Endodermal cell (in vitro differentiated cells): ENCODE measurements around the gene MCEE. TPM values are rescaled to one million over a fixed set of nuclear protein-coding genes. Genes with fewer than 3 reads are reported as not detected.
"Not testable (repeated sequence)": the region's sequence is repeated elsewhere in the genome, so short reads cannot be mapped to it uniquely, and the experiment has no call there.

ENCODE experiments used
- DNase-seq: peaks from one replicate; pipeline ENCODE4 v3.0.0-alpha.2; 2017
- H3K27ac ChIP-seq: 2 replicates; pipeline ENCODE4 v1.5.1; 2013; ENCODE audit warnings: mild to moderate bottlenecking, low read depth, low read length, moderate library complexity
- H3K27me3 ChIP-seq: 2 replicates; pipeline ENCODE4 v1.6.1; 2013; ENCODE audit warnings: mild to moderate bottlenecking, low read length, moderate library complexity; ENCODE audit not compliant: insufficient read depth, control insufficient read depth, poor library complexity, severe bottlenecking
- H3K36me3 ChIP-seq: 2 replicates; pipeline ENCODE4 v1.7.0; 2013; ENCODE audit warnings: mild to moderate bottlenecking, low read length, moderate library complexity; ENCODE audit not compliant: control insufficient read depth, insufficient read depth
- H3K4me1 ChIP-seq: one replicate; pipeline ENCODE4 v1.7.0; 2013; ENCODE audit warnings: low read length; ENCODE audit not compliant: control insufficient read depth, insufficient read depth
- H3K4me3 ChIP-seq: 2 replicates; pipeline ENCODE4 v1.5.1; 2013; ENCODE audit warnings: mild to moderate bottlenecking, low read length, moderate library complexity
- H3K9ac ChIP-seq: 2 replicates; pipeline ENCODE4 v1.6.1; 2013; ENCODE audit warnings: mild to moderate bottlenecking, low read length, moderate library complexity; ENCODE audit not compliant: poor library complexity, severe bottlenecking; ENCODE audit errors: extremely low read depth
- H3K9me3 ChIP-seq: 2 replicates; pipeline ENCODE4 v1.6.1; 2013; ENCODE audit warnings: mild to moderate bottlenecking, low read length, moderate library complexity; ENCODE audit not compliant: control insufficient read depth
- H3K27ac Mint-ChIP-seq: 2 replicates; pipeline ENCODE4 v1.8.0; 2020; ENCODE audit warnings: mixed read lengths
- H3K27me3 Mint-ChIP-seq: 2 replicates; pipeline ENCODE4 v1.8.0; 2021; ENCODE audit warnings: mild to moderate bottlenecking, mixed read lengths; ENCODE audit not compliant: insufficient read depth
- H3K36me3 Mint-ChIP-seq: 2 replicates; pipeline ENCODE4 v1.8.0; 2020; ENCODE audit warnings: low read depth, mixed read lengths
- H3K4me1 Mint-ChIP-seq: 2 replicates; pipeline ENCODE4 v1.8.0; 2020; ENCODE audit warnings: mixed read lengths
- H3K4me3 Mint-ChIP-seq: 2 replicates; pipeline ENCODE4 v1.8.0; 2020; ENCODE audit warnings: mild to moderate bottlenecking, moderate library complexity, mixed read lengths
- H3K9me3 Mint-ChIP-seq: 2 replicates; pipeline ENCODE4 v1.8.0; 2020; ENCODE audit warnings: mild to moderate bottlenecking, mixed read lengths
- WGBS, 2 experiments: methylation state at CpG; one replicate each; pipeline versions ENCODE4 v1.1.5 to v1.1.7; 2013; ENCODE audit warnings: missing lambda C conversion rate in 2 of 2, mixed read lengths in 1 of 2; ENCODE audit not compliant: insufficient coverage in 1 of 2, insufficient read length in 1 of 2; 5-methylcytosine and 5-hydroxymethylcytosine counted together
- total RNA-seq, 2 donors: library from RNA; stranded (reverse); fragmentation: NEBNext Ultra II Directional in 1 of 2; extraction: Animal tissue kit (Norgen Biotek cat#: 25700) in 1 of 2; gene quantifications; 2 replicates in 1 of 2; 3 replicates in 1 of 2; pipeline ENCODE4 v1.2.1, GENCODE V29; 2021

The MCEE gene
- total RNA-seq, 2 donors from 2014 or later: 10.9 to 17.6 TPM

DNA sequence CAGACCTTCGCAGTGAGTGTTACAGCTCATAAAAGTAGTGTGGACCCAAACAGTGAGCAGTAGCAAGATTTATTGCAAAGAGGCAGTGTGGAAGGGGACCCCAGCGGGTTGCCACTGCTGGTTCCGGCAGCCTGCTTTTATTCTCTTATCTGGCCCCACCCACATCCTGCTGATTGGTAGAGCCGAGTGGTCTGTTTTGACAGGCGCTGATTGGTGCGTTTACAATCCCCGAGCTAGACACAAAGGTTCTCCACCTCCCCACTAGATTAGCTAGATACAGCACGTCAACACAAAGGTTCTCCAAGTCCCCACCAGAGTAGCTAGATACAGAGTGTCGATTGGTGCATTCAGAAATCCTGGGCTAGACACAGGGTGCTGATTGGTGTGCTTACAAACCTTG, 38.2 kb downstream of the MCEE start:
- not testable (repeated sequence) for H3K4me3 ChIP-seq, DNase-seq, H3K27ac Mint-ChIP-seq, H3K27ac ChIP-seq, H3K4me1 ChIP-seq, H3K4me3 Mint-ChIP-seq, H3K36me3 ChIP-seq, H3K27me3 Mint-ChIP-seq, H3K27me3 ChIP-seq, H3K9ac ChIP-seq
- peaks cover 22% of the 10 kb centered on the region for H3K9me3 Mint-ChIP-seq
- peaks cover 17% of the 10 kb centered on the region for H3K36me3 Mint-ChIP-seq
- H3K9me3 ChIP-seq: peaks cover 14% of the 10 kb centered on the region
- H3K4me1 Mint-ChIP-seq: peaks cover 37% of the 10 kb centered on the region
- whole genome bisulfite sequencing, 2 experiments: 90 to 95% methylated on average over 4 to 9 of the region's 9 CpGs

GRCh38 chr2:71089475-71089874, 40.6 kb downstream of the MCEE start:
- peaks cover 14% of the 10 kb centered on the region for H3K9me3 ChIP-seq
- not testable (repeated sequence) for DNase-seq, H3K4me1 ChIP-seq, H3K4me3 ChIP-seq, H3K27me3 ChIP-seq, H3K27me3 Mint-ChIP-seq, H3K9ac ChIP-seq, H3K36me3 ChIP-seq, H3K27ac ChIP-seq
- Mint-ChIP-seq H3K9me3 (peaks cover 22% of the 10 kb centered on the region), H3K27ac (peak overlapping the region; percentile 88), H3K4me3 (peak overlapping the region; percentile 67), H3K36me3 (peaks cover 17% of the 10 kb centered on the region), H3K4me1 (peaks cover 56% of the 10 kb centered on the region)
- 89% methylated on average over 7 to 14 of the region's 14 CpGs for WGBS, 2 experiments

DNA sequence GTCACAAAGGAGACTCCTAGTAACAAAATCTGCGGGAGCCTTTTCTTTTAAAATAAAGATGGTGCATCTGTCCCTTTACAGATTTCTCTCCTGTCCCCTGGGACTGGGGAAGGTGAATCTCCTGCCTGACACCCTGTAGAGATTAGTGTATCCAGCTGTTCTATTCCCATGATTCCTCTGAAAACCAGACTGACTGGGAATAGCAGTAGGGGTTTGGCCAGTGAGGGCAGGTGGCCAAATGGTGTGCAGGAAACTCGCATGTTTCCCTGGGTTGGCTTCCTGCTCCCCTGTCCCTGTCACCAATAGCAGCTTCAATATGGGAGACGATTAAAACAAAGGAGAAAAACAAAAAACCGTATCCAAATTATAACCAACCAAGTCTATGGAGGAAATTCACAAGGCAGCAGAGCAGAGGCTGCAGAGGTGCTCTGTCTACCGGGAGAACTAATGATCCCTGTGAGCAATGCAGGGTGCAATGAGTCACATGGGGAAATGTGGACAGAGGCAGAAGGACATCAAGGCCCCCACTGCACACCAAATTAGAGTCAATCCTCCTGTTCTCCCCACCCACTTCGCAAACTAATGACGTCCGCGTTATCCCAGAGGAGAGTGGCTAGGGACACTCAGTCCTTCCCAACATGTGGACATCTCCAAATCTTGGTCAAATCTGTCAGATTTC, 44.6 kb downstream of the MCEE start:
- WGBS, 2 experiments: 67 to 70% methylated on average over 2 to 8 of the region's 9 CpGs
- not testable (repeated sequence) for H3K27me3 Mint-ChIP-seq, H3K4me1 ChIP-seq, H3K36me3 Mint-ChIP-seq, H3K36me3 ChIP-seq, H3K9me3 Mint-ChIP-seq, H3K27me3 ChIP-seq, H3K9ac ChIP-seq, H3K4me3 ChIP-seq, H3K27ac ChIP-seq, H3K9me3 ChIP-seq
- DNase-seq: peak; percentile 63
- Mint-ChIP-seq H3K27ac (peak overlapping the region; percentile 45), H3K4me3 (peak overlapping the region; percentile 35), H3K4me1 (peaks cover 61% of the 10 kb centered on the region)

- H3K36me3 ChIP-seq, H3K27ac ChIP-seq, H3K36me3 Mint-ChIP-seq, H3K27me3 Mint-ChIP-seq, H3K27ac Mint-ChIP-seq, H3K4me3 ChIP-seq, H3K27me3 ChIP-seq, H3K9me3 ChIP-seq, H3K4me3 Mint-ChIP-seq, DNase-seq, H3K4me1 ChIP-seq, H3K9me3 Mint-ChIP-seq, H3K9ac ChIP-seq: not testable (repeated sequence)
- WGBS, 2 experiments: 94 to 98% methylated on average over 9 to 10 of the region's 13 CpGs
- H3K4me1 Mint-ChIP-seq: peaks cover 46% of the 10 kb centered on the region
Measured at GRCh38 chr2:71083752-71084312, 46.2 kb downstream of the MCEE start.

GRCh38 chr2:71083297-71083696, 46.7 kb downstream of the MCEE start:
- H3K36me3 Mint-ChIP-seq: peaks cover 13% of the 10 kb centered on the region
- not testable (repeated sequence) for H3K9me3 Mint-ChIP-seq, H3K27me3 Mint-ChIP-seq

More at GRCh38 chr2:71083297-71083696, 46.7 kb downstream of the MCEE start:
- not testable (repeated sequence) for H3K27ac ChIP-seq, H3K4me3 Mint-ChIP-seq, H3K27ac Mint-ChIP-seq, H3K27me3 ChIP-seq, H3K4me3 ChIP-seq, H3K4me1 ChIP-seq, H3K9me3 ChIP-seq, DNase-seq, H3K9ac ChIP-seq, H3K36me3 ChIP-seq
- no CpG with 5 or more reads among the region's 3 CpGs for WGBS, 2 experiments
- peaks cover 43% of the 10 kb centered on the region for H3K4me1 Mint-ChIP-seq
